Measurements from ENCODE around the gene ANTXR1.

The ANTXR1 gene

DNA sequence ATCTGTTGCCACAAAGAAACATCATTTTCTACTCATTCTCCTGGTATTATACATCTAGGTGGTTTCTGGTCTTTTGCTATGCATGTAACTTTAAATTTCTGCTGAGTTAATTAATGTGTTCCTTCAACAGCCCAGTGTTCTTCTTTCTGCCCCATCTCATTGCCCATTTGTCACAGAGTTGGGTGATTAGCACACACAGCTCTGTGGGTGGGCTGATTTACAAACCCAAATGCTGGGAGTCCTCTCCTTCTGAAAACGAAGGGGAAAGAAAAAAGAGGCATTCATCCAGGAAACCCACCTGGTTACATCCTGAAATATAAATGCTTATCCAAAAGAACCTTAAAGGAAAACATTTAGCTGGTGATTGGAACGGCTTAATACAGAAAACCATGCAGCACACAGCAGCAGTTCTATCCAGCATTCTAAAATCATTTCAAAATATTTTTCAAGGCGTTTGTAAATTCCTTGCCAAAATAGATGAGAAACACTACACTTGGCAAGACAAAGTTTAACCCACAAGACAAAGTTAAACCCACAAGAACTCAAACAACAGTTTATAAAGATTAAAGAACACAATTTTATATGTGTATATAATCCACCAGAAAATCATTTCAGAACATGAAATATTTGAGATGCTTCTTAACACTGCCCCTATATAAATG lies 177.9 kb downstream of the ANTXR1 start:
- DNase-seq (ENCODE audit: low read depth in 2 of 2): peak in 1 of 2 donors; percentile 57
- TF ChIP-seq, protein P1, sequence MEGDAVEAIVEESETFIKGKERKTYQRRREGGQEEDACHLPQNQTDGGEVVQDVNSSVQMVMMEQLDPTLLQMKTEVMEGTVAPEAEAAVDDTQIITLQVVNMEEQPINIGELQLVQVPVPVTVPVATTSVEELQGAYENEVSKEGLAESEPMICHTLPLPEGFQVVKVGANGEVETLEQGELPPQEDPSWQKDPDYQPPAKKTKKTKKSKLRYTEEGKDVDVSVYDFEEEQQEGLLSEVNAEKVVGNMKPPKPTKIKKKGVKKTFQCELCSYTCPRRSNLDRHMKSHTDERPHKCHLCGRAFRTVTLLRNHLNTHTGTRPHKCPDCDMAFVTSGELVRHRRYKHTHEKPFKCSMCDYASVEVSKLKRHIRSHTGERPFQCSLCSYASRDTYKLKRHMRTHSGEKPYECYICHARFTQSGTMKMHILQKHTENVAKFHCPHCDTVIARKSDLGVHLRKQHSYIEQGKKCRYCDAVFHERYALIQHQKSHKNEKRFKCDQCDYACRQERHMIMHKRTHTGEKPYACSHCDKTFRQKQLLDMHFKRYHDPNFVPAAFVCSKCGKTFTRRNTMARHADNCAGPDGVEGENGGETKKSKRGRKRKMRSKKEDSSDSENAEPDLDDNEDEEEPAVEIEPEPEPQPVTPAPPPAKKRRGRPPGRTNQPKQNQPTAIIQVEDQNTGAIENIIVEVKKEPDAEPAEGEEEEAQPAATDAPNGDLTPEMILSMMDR (IDR thresholded peaks at IDR 0.05; ENCODE audit: low read depth, low read length): no peak
- H3K4me3 ChIP-seq (replicated peaks in 1 of 2; ENCODE audit: low read depth in 2 of 2, low read length in 2 of 2): no peak overlapping the region

DNA sequence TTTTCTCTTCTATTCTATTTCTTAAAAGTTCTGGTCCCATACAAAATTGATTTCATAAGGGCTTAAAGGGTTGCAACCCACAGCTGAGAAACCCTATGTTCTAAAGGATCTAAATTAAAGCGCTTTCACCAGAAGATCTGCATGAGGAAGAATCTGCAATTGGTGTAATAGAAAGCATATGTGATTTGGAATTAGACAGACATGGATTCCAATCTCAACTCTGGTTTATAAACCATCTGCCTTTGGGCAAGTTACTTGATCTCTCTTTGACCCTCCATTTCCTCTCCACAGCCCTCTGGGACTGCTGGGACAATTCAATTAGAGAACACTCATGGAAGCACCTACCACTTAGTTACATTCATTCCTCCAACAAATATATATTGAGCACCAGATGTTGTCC lies 178.7 kb downstream of the ANTXR1 start:
- DNase-seq (ENCODE audit: low read depth in 2 of 2): no peak
- TF ChIP-seq, protein P1 (IDR thresholded peaks at IDR 0.05; ENCODE audit: low read depth, low read length): no peak

DNA sequence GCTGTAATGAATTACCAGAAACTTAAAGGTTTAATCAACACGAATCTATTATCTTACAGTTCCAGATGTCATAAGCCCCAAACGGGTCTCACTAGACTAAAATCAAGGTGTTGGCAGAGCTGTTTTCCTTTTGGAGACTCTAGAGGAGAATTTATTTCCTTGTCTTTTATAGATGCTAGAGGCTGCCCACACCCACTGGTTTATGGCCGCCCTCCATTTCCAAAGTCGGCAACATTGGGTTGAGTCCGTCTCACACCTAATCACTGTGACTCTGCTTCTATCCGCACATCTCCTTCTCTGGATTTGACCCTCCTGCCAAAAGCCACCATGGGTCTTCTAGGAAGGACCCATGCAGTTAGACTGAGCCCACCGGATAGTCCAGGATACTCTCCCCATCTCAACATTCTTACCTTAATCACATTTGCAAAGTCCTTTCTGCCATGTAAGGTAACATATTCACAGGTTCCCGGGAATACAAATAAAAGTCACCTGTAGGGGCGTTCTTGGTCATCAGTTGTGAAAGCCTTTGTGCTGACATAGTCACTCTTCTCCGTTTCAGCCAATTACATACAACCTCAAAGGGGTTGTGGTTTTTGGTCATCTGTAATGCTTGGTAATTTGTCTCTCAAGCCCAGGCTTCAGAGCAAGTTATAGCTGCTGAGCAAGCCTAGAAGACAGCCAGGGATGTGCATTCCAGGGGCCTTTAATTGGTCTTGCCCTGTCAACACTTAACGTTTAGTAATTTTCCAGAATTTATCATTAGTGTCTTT lies 179.4 kb downstream of the ANTXR1 start:
- TF ChIP-seq, protein P1 (IDR thresholded peaks at IDR 0.05; ENCODE audit: low read depth, low read length): no peak
- DNase-seq (ENCODE audit: low read depth in 2 of 2): no peak
- H3K4me3 ChIP-seq (replicated peaks in 1 of 2; ENCODE audit: low read depth in 2 of 2, low read length in 2 of 2): no peak overlapping the region

More for the DNA sequence above, 178.7 kb downstream of the ANTXR1 start:
- no peak overlapping the region for H3K4me3 ChIP-seq (replicated peaks in 1 of 2; ENCODE audit: low read depth in 2 of 2, low read length in 2 of 2)

DNA sequence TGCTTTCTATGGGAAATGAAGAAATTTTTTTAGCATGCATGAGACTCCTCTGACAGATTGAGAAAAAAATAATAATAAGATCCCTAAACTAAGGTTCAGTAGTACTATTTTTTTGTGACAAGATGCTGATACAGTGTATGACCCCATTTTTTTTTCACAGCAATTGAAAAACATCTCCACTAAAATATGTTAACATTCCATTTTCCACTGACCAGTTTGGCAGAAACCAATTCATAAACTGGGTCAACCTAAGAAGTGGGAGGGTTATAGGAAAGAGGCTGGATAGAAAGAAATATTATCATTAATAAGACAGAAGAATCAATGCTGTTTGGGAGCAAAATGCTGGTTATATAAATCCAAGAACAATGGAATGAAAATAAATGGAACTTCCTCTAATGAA lies 182.7 kb downstream of the ANTXR1 start:
- H3K4me3 ChIP-seq (replicated peaks in 1 of 2; ENCODE audit: low read depth in 2 of 2, low read length in 2 of 2): no peak overlapping the region

DNA sequence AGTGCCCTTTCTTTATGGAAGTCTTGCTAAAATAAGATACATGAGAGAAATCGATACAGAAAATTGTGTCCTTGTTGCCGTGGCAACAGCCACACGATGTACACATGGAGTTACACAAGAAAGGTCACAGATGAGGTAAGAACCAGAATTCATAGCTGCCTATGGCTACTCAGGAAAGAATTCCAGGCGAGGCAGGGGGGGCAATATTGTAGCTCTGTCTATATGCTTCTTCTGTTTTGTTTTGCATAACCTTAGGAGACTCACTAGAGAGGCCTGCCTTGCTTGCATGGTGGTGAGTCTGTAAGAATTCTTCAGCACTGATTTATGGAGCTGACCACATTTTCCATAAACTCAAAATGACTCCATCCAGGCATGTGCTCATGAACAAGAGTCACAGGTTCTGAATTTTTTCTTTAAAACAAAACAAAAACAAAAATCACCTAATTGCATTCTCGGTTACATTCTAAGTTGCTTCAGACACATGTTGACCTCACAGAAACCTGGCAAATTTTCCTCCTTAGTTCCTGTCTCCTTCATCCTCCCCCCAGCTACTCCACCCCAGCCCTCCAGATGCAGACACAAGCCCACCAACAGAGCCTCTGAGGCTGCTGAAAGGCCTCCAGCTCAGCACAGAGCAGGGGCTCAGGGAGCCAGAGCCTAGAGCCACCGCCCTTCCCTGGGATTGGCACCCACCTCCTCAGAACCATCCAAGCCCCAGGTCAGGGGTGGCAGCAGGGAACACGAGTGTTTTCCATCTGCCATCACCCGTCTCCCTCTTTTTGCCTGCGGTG lies 183.5 kb downstream of the ANTXR1 start:
- TF ChIP-seq, protein P1 (IDR thresholded peaks at IDR 0.05; ENCODE audit: low read depth, low read length): no peak
- no peak overlapping the region for H3K4me3 ChIP-seq (replicated peaks in 1 of 2; ENCODE audit: low read depth in 2 of 2, low read length in 2 of 2)
- DNase-seq (ENCODE audit: low read depth in 2 of 2): peak; percentile 71 to 85

More for the DNA sequence above, 182.7 kb downstream of the ANTXR1 start:
- TF ChIP-seq, protein P1 (IDR thresholded peaks at IDR 0.05; ENCODE audit: low read depth, low read length): no peak
- DNase-seq (ENCODE audit: low read depth in 2 of 2): no peak

DNA sequence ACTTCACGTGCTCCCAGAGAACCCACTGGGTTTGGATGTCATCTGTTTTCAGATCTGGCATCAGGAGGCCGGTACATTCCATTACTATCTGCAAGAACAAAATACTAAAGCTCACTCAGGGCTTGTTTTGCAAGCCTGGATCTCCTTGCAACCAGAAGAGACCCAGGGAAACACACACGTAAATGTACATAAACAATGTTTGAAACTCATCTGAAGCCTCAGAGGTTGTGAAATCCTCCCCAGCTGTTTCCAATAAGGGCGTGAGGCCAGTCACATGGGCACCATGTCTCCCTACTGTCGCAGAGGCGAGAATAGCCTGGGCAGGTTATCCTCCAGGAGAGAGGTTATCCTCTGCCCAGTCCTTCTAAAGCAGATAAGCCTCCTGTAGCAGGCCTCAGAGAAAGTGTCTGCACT lies 187.1 kb downstream of the ANTXR1 start:
- H3K4me3 ChIP-seq (replicated peaks in 1 of 2; ENCODE audit: low read depth in 2 of 2, low read length in 2 of 2): no peak overlapping the region
- TF ChIP-seq, protein P1 (IDR thresholded peaks at IDR 0.05; ENCODE audit: low read depth, low read length): no peak
- DNase-seq (ENCODE audit: low read depth in 2 of 2): peak; percentile 81 to 99
